ENCODE data around the gene HMMR. TPM values are rescaled to one million over a fixed set of nuclear protein-coding genes. Genes with fewer than 3 reads are reported as not detected.

Gene HMMR
- total and polyA plus RNA-seq, 9 of the 15 experiments (the other 6 are each of a cell fraction or from before 2014, with no cell fraction given), result 74.9 to 133 (median 90.8) TPM

GRCh38 chr5:163459819-163460561 lies 442 bp upstream of the HMMR start, which contains the start of gene NUDCD2 (continued):
- TF ChIP-seq, protein P1, sequence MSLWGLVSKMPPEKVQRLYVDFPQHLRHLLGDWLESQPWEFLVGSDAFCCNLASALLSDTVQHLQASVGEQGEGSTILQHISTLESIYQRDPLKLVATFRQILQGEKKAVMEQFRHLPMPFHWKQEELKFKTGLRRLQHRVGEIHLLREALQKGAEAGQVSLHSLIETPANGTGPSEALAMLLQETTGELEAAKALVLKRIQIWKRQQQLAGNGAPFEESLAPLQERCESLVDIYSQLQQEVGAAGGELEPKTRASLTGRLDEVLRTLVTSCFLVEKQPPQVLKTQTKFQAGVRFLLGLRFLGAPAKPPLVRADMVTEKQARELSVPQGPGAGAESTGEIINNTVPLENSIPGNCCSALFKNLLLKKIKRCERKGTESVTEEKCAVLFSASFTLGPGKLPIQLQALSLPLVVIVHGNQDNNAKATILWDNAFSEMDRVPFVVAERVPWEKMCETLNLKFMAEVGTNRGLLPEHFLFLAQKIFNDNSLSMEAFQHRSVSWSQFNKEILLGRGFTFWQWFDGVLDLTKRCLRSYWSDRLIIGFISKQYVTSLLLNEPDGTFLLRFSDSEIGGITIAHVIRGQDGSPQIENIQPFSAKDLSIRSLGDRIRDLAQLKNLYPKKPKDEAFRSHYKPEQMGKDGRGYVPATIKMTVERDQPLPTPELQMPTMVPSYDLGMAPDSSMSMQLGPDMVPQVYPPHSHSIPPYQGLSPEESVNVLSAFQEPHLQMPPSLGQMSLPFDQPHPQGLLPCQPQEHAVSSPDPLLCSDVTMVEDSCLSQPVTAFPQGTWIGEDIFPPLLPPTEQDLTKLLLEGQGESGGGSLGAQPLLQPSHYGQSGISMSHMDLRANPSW (CRISPR knock-in tag; IDR thresholded peaks at IDR 0.05), result no peak
- TF ChIP-seq RBM17 (IDR thresholded peaks at IDR 0.05; ENCODE audit: borderline replicate concordance, low read depth, low read length) (no peak), AFF1 (IDR thresholded peaks at IDR 0.05; ENCODE audit: low read depth in 1 of 2, partially characterized antibody in 2 of 2) (no peak), PHTF2 (CRISPR knock-in tag; IDR thresholded peaks at IDR 0.05) (no peak), MAFF (IDR thresholded peaks at IDR 0.05; ENCODE audit: low read length) (no peak), NCOR1 (IDR thresholded peaks at IDR 0.05) (no peak; the same call in 1 of the 2 replicates), SIRT6 (IDR thresholded peaks at IDR 0.05; ENCODE audit: low read depth, low read length) (no peak), ELF1 (tag; IDR thresholded peaks at IDR 0.05) (peak; percentile 61; the same call in 1 of the 2 replicates), DNMT1 (IDR thresholded peaks at IDR 0.05) (no peak), NR2C2 (CRISPR knock-in tag; IDR thresholded peaks at IDR 0.05) (0 out of 2 replicates have a peak, but pooled peaks have one; percentile 43), NR2C2 (tag; IDR thresholded peaks at IDR 0.05) (peak; percentile 89), DMBX1 (CRISPR knock-in tag; IDR thresholded peaks at IDR 0.05; ENCODE audit: borderline replicate concordance) (peak; percentile 52; the same call in 1 of the 2 replicates)
- TF ChIP-seq, protein P2, sequence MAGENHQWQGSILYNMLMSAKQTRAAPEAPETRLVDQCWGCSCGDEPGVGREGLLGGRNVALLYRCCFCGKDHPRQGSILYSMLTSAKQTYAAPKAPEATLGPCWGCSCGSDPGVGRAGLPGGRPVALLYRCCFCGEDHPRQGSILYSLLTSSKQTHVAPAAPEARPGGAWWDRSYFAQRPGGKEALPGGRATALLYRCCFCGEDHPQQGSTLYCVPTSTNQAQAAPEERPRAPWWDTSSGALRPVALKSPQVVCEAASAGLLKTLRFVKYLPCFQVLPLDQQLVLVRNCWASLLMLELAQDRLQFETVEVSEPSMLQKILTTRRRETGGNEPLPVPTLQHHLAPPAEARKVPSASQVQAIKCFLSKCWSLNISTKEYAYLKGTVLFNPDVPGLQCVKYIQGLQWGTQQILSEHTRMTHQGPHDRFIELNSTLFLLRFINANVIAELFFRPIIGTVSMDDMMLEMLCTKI (IDR thresholded peaks at IDR 0.05; ENCODE audit: partially characterized antibody), result no peak
- TF ChIP-seq, protein P3, sequence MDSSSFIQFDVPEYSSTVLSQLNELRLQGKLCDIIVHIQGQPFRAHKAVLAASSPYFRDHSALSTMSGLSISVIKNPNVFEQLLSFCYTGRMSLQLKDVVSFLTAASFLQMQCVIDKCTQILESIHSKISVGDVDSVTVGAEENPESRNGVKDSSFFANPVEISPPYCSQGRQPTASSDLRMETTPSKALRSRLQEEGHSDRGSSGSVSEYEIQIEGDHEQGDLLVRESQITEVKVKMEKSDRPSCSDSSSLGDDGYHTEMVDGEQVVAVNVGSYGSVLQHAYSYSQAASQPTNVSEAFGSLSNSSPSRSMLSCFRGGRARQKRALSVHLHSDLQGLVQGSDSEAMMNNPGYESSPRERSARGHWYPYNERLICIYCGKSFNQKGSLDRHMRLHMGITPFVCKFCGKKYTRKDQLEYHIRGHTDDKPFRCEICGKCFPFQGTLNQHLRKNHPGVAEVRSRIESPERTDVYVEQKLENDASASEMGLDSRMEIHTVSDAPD (CRISPR knock-in tag; IDR thresholded peaks at IDR 0.05), result no peak
- TF ChIP-seq, protein P4, sequence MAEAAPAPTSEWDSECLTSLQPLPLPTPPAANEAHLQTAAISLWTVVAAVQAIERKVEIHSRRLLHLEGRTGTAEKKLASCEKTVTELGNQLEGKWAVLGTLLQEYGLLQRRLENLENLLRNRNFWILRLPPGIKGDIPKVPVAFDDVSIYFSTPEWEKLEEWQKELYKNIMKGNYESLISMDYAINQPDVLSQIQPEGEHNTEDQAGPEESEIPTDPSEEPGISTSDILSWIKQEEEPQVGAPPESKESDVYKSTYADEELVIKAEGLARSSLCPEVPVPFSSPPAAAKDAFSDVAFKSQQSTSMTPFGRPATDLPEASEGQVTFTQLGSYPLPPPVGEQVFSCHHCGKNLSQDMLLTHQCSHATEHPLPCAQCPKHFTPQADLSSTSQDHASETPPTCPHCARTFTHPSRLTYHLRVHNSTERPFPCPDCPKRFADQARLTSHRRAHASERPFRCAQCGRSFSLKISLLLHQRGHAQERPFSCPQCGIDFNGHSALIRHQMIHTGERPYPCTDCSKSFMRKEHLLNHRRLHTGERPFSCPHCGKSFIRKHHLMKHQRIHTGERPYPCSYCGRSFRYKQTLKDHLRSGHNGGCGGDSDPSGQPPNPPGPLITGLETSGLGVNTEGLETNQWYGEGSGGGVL (CRISPR knock-in tag; IDR thresholded peaks at IDR 0.05), result no peak

Measured in K562 (cell line).